Liver (tissue), 9 donors: ENCODE results near the gene ARF4. TPM values are rescaled to one million over a fixed set of nuclear protein-coding genes. Genes with fewer than 3 reads are reported as not detected.

ENCODE experiments used
- DNase-seq: peaks from one replicate; pipeline ENCODE4 v3.0.0-alpha.2; 2017; ENCODE audit warnings: low spot score
- H3K27ac ChIP-seq, 2 donors: one replicate each; pipeline ENCODE4 v1.7.0; 2013; ENCODE audit warnings: inconsistent platforms in 2 of 2, low read length in 2 of 2, control low read depth in 1 of 2, low read depth in 1 of 2, mild to moderate bottlenecking in 1 of 2
- H3K27me3 ChIP-seq, 4 donors: one replicate each; pipeline versions ENCODE4 v1.6.1 to v1.7.0; 2013; ENCODE audit warnings: low read length in 3 of 4, inconsistent platforms in 1 of 4, mild to moderate bottlenecking in 1 of 4, moderate library complexity in 1 of 4; ENCODE audit not compliant: control insufficient read depth in 4 of 4, insufficient read depth in 4 of 4
- H3K36me3 ChIP-seq, 4 donors: one replicate each; pipeline versions ENCODE4 v1.6.1 to v1.7.0; 2013; ENCODE audit warnings: low read length in 3 of 4, mild to moderate bottlenecking in 3 of 4, low read depth in 1 of 4, moderate library complexity in 1 of 4; ENCODE audit not compliant: control insufficient read depth in 4 of 4, insufficient read depth in 3 of 4
- H3K4me1 ChIP-seq, 4 donors: one replicate each; pipeline versions ENCODE4 v1.6.1 to v1.7.0; 2013; ENCODE audit warnings: low read length in 3 of 4, mild to moderate bottlenecking in 3 of 4, moderate library complexity in 1 of 4; ENCODE audit not compliant: control insufficient read depth in 4 of 4, insufficient read depth in 4 of 4
- H3K4me3 ChIP-seq, 3 donors: one replicate each; pipeline versions ENCODE4 v1.6.1 to v1.7.0; 2013; ENCODE audit warnings: low read length in 3 of 3, control low read depth in 1 of 3, low read depth in 1 of 3, mild to moderate bottlenecking in 1 of 3
- H3K9ac ChIP-seq, 2 donors: one replicate each; pipeline ENCODE4 v1.7.0; 2013; ENCODE audit warnings: low read length in 2 of 2, mild to moderate bottlenecking in 2 of 2, moderate library complexity in 2 of 2, control low read depth in 1 of 2, low read depth in 1 of 2
- H3K9me3 ChIP-seq, 4 donors: one replicate each; pipeline versions ENCODE4 v1.6.1 to v1.7.0; 2013; ENCODE audit warnings: low read length in 3 of 4; ENCODE audit not compliant: control insufficient read depth in 4 of 4
- EGR1 ChIP-seq, 2 donors: IDR thresholded peaks; 2 replicates each; pipeline ENCODE4 v1.6.1; 2016 to 2018; ENCODE audit warnings: antibody characterized with exemption in 2 of 2, low read depth in 2 of 2
- FOXA1 ChIP-seq: IDR thresholded peaks from 2 replicates; pipeline ENCODE4 v1.6.1; 2016; ENCODE audit warnings: antibody characterized with exemption
- FOXA2 ChIP-seq: IDR thresholded peaks from 2 replicates; pipeline ENCODE4 v1.6.1; 2016; ENCODE audit warnings: antibody characterized with exemption
- GABPA ChIP-seq, 2 donors: IDR thresholded peaks in 1 of 2; conservative IDR thresholded peaks in 1 of 2; 2 replicates each; pipeline ENCODE4 v1.6.1; 2016; ENCODE audit warnings: antibody characterized with exemption in 2 of 2, mild to moderate bottlenecking in 1 of 2, moderate library complexity in 1 of 2
- HNF4A ChIP-seq, 2 donors: conservative IDR thresholded peaks; 2 replicates each; pipeline ENCODE4 v1.6.1; 2016; ENCODE audit warnings: antibody characterized with exemption in 2 of 2, mild to moderate bottlenecking in 2 of 2
- HNF4G ChIP-seq: IDR thresholded peaks from 2 replicates; pipeline ENCODE4 v1.6.1; 2016; ENCODE audit warnings: antibody characterized with exemption
- JUND ChIP-seq, 2 donors: IDR thresholded peaks; 2 replicates each; pipeline ENCODE4 v1.6.1; 2016; ENCODE audit warnings: antibody characterized with exemption in 2 of 2
- NR2F2 ChIP-seq: IDR thresholded peaks from 2 replicates; pipeline ENCODE4 v1.6.1; 2016; ENCODE audit warnings: antibody characterized with exemption
- RAD21 ChIP-seq, 2 donors: IDR thresholded peaks; 2 replicates each; pipeline ENCODE4 v1.6.1; 2016; ENCODE audit warnings: antibody characterized with exemption in 2 of 2, mild to moderate bottlenecking in 2 of 2
- RXRA ChIP-seq, 2 donors: IDR thresholded peaks; 2 replicates each; pipeline ENCODE4 v1.6.1; 2017 to 2018; ENCODE audit warnings: antibody characterized with exemption in 2 of 2, mild to moderate bottlenecking in 1 of 2
- SP1 ChIP-seq: IDR thresholded peaks from 2 replicates; pipeline ENCODE4 v1.6.1; 2018; ENCODE audit warnings: antibody characterized with exemption, mild to moderate bottlenecking
- TAF1 ChIP-seq: conservative IDR thresholded peaks from 2 replicates; pipeline ENCODE4 v1.6.1; 2016; ENCODE audit warnings: antibody characterized with exemption, mild to moderate bottlenecking
- YY1 ChIP-seq: IDR thresholded peaks from 2 replicates; pipeline ENCODE4 v1.6.1; 2016; ENCODE audit warnings: antibody characterized with exemption, mild to moderate bottlenecking
- WGBS: extraction: QIAGEN DNeasy Blood & Tissue Kit; methylation state at CpG from one replicate; pipeline ENCODE4 v1.1.7; 2013; 5-methylcytosine and 5-hydroxymethylcytosine counted together
- polyA plus RNA-seq, 2 donors: library from polyadenylated mRNA; stranded (reverse) in 1 of 2; unstranded in 1 of 2; fragments of 200-250 nt in 1 of 2; fragments of >200 nt in 1 of 2; fragmentation: Nextera tagmentation in 1 of 2; extraction: Ambion mirVana in 1 of 2; gene quantifications; one replicate each; pipeline versions ENCODE4 v1.2.1 to v1.2.3, GENCODE V29; 2013 to 2015
- total RNA-seq, 2 donors: library from RNA; depleted of rRNA; stranded (reverse); fragments of >200 nt; gene quantifications; one replicate each; pipeline ENCODE4 v1.2.3, GENCODE V29; 2014
- TF ChIP-seq, protein P1 (sequence below): fragments of 150-350 bp; IDR thresholded peaks from 2 replicates; pipeline ENCODE4 v1.5.1; 2017; ENCODE audit warnings: improper control_type of control experiment, low read depth, low read length; ENCODE audit not compliant: missing input control
- TF ChIP-seq, protein P2 (sequence below): IDR thresholded peaks from 2 replicates; pipeline ENCODE4 v1.6.1; 2016; ENCODE audit warnings: antibody characterized with exemption
- TF ChIP-seq, protein P3 (sequence below): IDR thresholded peaks from 2 replicates; pipeline ENCODE4 v1.6.1; 2016; ENCODE audit warnings: antibody characterized with exemption
- TF ChIP-seq, protein P4 (sequence below): IDR thresholded peaks from 2 replicates; pipeline ENCODE4 v1.6.1; 2016; ENCODE audit warnings: antibody characterized with exemption
- TF ChIP-seq, protein P5 (sequence below): IDR thresholded peaks from 2 replicates; pipeline ENCODE4 v1.6.1; 2016; ENCODE audit warnings: antibody characterized with exemption, mild to moderate bottlenecking
- donor health status: healthy.
- donor health status: healthy.
- donor health status: healthy.
- donor health status: healthy.
- donor health status: healthy.

Gene ARF4
- total and polyA plus RNA-seq, 4 donors = 90.0 to 143 (median 106) TPM

DNA sequence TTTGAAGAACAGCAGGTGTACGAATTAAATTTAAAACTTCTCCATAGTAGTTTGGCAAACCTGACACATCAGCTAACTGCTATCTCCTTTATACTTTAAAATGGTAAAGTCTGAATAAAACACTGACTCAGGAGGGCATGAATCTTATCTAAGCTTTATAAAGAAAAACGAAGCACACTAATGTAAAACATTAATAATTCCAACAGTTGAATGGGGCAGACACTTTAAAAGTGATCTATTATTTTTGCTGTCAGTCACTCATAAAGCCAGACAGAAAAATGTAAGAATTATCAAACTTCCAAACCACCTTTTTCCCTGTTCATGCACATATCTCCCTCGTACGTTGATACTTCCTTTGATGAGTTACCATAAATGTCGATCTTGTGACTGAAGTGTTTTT lies 2.6 kb downstream of the ARF4 start:
- Histone ChIP-seq H3K27me3 (no peaks in the 10 kb centered on the region), H3K27ac (no peak overlapping the region), H3K36me3 (no peaks in the 10 kb centered on the region), H3K4me1 (peaks cover 3 to 42% (median 26%) of the 10 kb centered on the region in 4 donors), H3K4me3 (peak overlapping the region; percentile 71 to 84 (median 79)), H3K9me3 (no peaks in the 10 kb centered on the region), H3K9ac (peak overlapping the region; percentile 1 to 12)
- DNase-seq = no peak
- TF ChIP-seq, protein P1, sequence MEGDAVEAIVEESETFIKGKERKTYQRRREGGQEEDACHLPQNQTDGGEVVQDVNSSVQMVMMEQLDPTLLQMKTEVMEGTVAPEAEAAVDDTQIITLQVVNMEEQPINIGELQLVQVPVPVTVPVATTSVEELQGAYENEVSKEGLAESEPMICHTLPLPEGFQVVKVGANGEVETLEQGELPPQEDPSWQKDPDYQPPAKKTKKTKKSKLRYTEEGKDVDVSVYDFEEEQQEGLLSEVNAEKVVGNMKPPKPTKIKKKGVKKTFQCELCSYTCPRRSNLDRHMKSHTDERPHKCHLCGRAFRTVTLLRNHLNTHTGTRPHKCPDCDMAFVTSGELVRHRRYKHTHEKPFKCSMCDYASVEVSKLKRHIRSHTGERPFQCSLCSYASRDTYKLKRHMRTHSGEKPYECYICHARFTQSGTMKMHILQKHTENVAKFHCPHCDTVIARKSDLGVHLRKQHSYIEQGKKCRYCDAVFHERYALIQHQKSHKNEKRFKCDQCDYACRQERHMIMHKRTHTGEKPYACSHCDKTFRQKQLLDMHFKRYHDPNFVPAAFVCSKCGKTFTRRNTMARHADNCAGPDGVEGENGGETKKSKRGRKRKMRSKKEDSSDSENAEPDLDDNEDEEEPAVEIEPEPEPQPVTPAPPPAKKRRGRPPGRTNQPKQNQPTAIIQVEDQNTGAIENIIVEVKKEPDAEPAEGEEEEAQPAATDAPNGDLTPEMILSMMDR = no peak
- TF ChIP-seq RXRA (IDR thresholded peaks at IDR 0.05) (no peak), EGR1 (IDR thresholded peaks at IDR 0.05; ENCODE audit: low read depth in 2 of 2) (no peak), TAF1 (no peak), SP1 (no peak), YY1 (no peak), HNF4G (no peak), JUND (IDR thresholded peaks at IDR 0.05) (no peak), FOXA2 (no peak), GABPA (IDR thresholded peaks at IDR 0.05 in 1 of 2, conservative IDR thresholded peaks at IDR 0.05 in 1 of 2) (no peak), FOXA1 (no peak), RAD21 (IDR thresholded peaks at IDR 0.05) (no peak)
- TF ChIP-seq, protein P2, sequence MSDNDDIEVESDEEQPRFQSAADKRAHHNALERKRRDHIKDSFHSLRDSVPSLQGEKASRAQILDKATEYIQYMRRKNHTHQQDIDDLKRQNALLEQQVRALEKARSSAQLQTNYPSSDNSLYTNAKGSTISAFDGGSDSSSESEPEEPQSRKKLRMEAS = no peak
- TF ChIP-seq, protein P3, sequence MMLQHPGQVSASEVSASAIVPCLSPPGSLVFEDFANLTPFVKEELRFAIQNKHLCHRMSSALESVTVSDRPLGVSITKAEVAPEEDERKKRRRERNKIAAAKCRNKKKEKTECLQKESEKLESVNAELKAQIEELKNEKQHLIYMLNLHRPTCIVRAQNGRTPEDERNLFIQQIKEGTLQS = no peak
- TF ChIP-seq, protein P4, sequence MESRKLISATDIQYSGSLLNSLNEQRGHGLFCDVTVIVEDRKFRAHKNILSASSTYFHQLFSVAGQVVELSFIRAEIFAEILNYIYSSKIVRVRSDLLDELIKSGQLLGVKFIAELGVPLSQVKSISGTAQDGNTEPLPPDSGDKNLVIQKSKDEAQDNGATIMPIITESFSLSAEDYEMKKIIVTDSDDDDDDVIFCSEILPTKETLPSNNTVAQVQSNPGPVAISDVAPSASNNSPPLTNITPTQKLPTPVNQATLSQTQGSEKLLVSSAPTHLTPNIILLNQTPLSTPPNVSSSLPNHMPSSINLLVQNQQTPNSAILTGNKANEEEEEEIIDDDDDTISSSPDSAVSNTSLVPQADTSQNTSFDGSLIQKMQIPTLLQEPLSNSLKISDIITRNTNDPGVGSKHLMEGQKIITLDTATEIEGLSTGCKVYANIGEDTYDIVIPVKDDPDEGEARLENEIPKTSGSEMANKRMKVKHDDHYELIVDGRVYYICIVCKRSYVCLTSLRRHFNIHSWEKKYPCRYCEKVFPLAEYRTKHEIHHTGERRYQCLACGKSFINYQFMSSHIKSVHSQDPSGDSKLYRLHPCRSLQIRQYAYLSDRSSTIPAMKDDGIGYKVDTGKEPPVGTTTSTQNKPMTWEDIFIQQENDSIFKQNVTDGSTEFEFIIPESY = no peak
- TF ChIP-seq, protein P5, sequence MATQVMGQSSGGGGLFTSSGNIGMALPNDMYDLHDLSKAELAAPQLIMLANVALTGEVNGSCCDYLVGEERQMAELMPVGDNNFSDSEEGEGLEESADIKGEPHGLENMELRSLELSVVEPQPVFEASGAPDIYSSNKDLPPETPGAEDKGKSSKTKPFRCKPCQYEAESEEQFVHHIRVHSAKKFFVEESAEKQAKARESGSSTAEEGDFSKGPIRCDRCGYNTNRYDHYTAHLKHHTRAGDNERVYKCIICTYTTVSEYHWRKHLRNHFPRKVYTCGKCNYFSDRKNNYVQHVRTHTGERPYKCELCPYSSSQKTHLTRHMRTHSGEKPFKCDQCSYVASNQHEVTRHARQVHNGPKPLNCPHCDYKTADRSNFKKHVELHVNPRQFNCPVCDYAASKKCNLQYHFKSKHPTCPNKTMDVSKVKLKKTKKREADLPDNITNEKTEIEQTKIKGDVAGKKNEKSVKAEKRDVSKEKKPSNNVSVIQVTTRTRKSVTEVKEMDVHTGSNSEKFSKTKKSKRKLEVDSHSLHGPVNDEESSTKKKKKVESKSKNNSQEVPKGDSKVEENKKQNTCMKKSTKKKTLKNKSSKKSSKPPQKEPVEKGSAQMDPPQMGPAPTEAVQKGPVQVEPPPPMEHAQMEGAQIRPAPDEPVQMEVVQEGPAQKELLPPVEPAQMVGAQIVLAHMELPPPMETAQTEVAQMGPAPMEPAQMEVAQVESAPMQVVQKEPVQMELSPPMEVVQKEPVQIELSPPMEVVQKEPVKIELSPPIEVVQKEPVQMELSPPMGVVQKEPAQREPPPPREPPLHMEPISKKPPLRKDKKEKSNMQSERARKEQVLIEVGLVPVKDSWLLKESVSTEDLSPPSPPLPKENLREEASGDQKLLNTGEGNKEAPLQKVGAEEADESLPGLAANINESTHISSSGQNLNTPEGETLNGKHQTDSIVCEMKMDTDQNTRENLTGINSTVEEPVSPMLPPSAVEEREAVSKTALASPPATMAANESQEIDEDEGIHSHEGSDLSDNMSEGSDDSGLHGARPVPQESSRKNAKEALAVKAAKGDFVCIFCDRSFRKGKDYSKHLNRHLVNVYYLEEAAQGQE = no peak
- 44% methylated on average over 5 of the region's 5 CpGs for WGBS

DNA sequence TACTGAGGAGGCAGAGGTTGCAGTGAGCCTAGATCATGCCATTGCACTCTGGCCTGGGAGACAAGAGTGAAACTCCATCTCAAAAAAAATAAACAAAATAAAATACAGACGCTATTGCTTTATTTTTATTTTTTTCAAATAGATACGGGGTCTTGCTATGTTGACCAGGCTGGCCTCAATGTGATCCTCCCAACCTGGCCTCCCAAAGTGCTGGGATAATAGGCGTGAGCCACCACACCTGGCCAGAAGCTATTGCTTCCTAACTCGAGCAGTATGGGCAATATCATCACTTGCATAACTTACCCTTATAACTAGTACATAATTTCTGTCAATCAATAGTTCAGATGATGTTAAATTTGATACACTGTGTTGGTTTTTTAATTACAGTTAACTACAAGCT lies 3.0 kb downstream of the ARF4 start:
- WGBS = 84% methylated on average over 4 of the region's 4 CpGs
- Histone ChIP-seq H3K27ac (no peak overlapping the region), H3K27me3 (no peaks in the 10 kb centered on the region), H3K4me1 (peaks cover 3 to 41% (median 27%) of the 10 kb centered on the region in 4 donors), H3K9ac (no peak overlapping the region), H3K4me3 (no peak overlapping the region), H3K36me3 (no peaks in the 10 kb centered on the region), H3K9me3 (no peaks in the 10 kb centered on the region)
- no peak for DNase-seq
- TF ChIP-seq RXRA (IDR thresholded peaks at IDR 0.05) = no peak
- TF ChIP-seq, protein P3 = no peak
- no peak for TF ChIP-seq TAF1
- TF ChIP-seq HNF4G = no peak
- TF ChIP-seq JUND (IDR thresholded peaks at IDR 0.05) = no peak
- TF ChIP-seq EGR1 (IDR thresholded peaks at IDR 0.05; ENCODE audit: low read depth in 2 of 2) = no peak
- no peak for TF ChIP-seq YY1
- TF ChIP-seq, protein P5 = no peak
- no peak for TF ChIP-seq RAD21 (IDR thresholded peaks at IDR 0.05)
- no peak for TF ChIP-seq HNF4A (conservative IDR thresholded peaks at IDR 0.05)
- no peak for TF ChIP-seq FOXA1
- no peak for TF ChIP-seq NR2F2
- TF ChIP-seq, protein P2 = no peak
